ENCODE results near the gene CD9.

Gene CD9

GRCh38 chr12:6235906-6236640 is 35.9 kb downstream of the CD9 start:
- DNase-seq (ENCODE audit: low read depth in 4 of 4, low spot score in 1 of 4): no peak

GRCh38 chr12:6236641-6236940 is 36.4 kb downstream of the CD9 start:
- no peak for DNase-seq (ENCODE audit: low read depth in 4 of 4, low spot score in 1 of 4)

GRCh38 chr12:6237830-6238229 is 37.6 kb downstream of the CD9 start:
- no peak for DNase-seq (ENCODE audit: low read depth in 4 of 4, low spot score in 1 of 4)

- no peak for DNase-seq (ENCODE audit: low read depth in 4 of 4, low spot score in 1 of 4)
Observed at GRCh38 chr12:6238875-6239274, 38.7 kb downstream of the CD9 start.

- DNase-seq (ENCODE audit: low read depth in 4 of 4, low spot score in 1 of 4): no peak
Observed at GRCh38 chr12:6241495-6241894, 41.3 kb downstream of the CD9 start.

GRCh38 chr12:6249580-6249979 is 49.4 kb downstream of the CD9 start:
- no peak for DNase-seq (ENCODE audit: low read depth in 4 of 4, low spot score in 1 of 4)

- no peak for DNase-seq (ENCODE audit: low read depth in 4 of 4, low spot score in 1 of 4)
Observed at GRCh38 chr12:6250343-6250742, 50.1 kb downstream of the CD9 start.

GRCh38 chr12:6253278-6253677 is 53.1 kb downstream of the CD9 start:
- no peak for DNase-seq (ENCODE audit: low read depth in 4 of 4, low spot score in 1 of 4)

- DNase-seq (ENCODE audit: low read depth in 4 of 4, low spot score in 1 of 4): no peak
Observed at GRCh38 chr12:6254491-6254890, 54.3 kb downstream of the CD9 start.

GRCh38 chr12:6257007-6257406 is 56.8 kb downstream of the CD9 start:
- DNase-seq (ENCODE audit: low read depth in 4 of 4, low spot score in 1 of 4): no peak

GRCh38 chr12:6262211-6262610 is 62.0 kb downstream of the CD9 start:
- no peak for DNase-seq (ENCODE audit: low read depth in 4 of 4, low spot score in 1 of 4)

- DNase-seq (ENCODE audit: low read depth in 4 of 4, low spot score in 1 of 4): no peak
Observed at GRCh38 chr12:6262623-6263022, 62.4 kb downstream of the CD9 start.

GRCh38 chr12:6263931-6264330 is 63.7 kb downstream of the CD9 start:
- DNase-seq (ENCODE audit: low read depth in 4 of 4, low spot score in 1 of 4): no peak

GRCh38 chr12:6264402-6265037 is 64.3 kb downstream of the CD9 start:
- no peak for DNase-seq (ENCODE audit: low read depth in 4 of 4, low spot score in 1 of 4)

GRCh38 chr12:6265038-6265405 is 64.8 kb downstream of the CD9 start:
- no peak for DNase-seq (ENCODE audit: low read depth in 4 of 4, low spot score in 1 of 4)

GRCh38 chr12:6266541-6266966 is 66.4 kb downstream of the CD9 start:
- DNase-seq (ENCODE audit: low read depth in 4 of 4, low spot score in 1 of 4): no peak

- peak in 3 of 4 experiments; percentile 23 to 57 (median 28) for DNase-seq (ENCODE audit: low read depth in 4 of 4, low spot score in 1 of 4)
Observed at GRCh38 chr12:6266971-6267721, 66.9 kb downstream of the CD9 start.

- DNase-seq (ENCODE audit: low read depth in 4 of 4, low spot score in 1 of 4): no peak
Observed at GRCh38 chr12:6268484-6269157, 68.4 kb downstream of the CD9 start.

GRCh38 chr12:6269986-6270385 is 69.8 kb downstream of the CD9 start:
- no peak for DNase-seq (ENCODE audit: low read depth in 4 of 4, low spot score in 1 of 4)

GRCh38 chr12:6271281-6271680 is 71.1 kb downstream of the CD9 start:
- no peak for DNase-seq (ENCODE audit: low read depth in 4 of 4, low spot score in 1 of 4)

GRCh38 chr12:6272300-6273204 is 72.4 kb downstream of the CD9 start:
- no peak for DNase-seq (ENCODE audit: low read depth in 4 of 4, low spot score in 1 of 4)

Data from stimulated activated CD4-positive, alpha-beta T cell treated with anti-CD3 and anti-CD28 coated beads, Interleukin-1b, Interleukin-23, amount 100 ng/mL, for 24 hours (primary cell).